GM21737 (cell line): ENCODE data around the gene TRIM56.
"Not testable (repeated sequence)": the region's sequence is repeated elsewhere in the genome, so short reads cannot be mapped to it uniquely, and the experiment has no call there.

Source experiments
- ATAC-seq: cut with Tn5 transposase; IDR thresholded peaks from one replicate; pipeline ENCODE4 v1.9.1; 2021; ENCODE audit warnings: mild to moderate bottlenecking, moderate library complexity; ENCODE audit not compliant: unreplicated experiment

The TRIM56 gene

DNA sequence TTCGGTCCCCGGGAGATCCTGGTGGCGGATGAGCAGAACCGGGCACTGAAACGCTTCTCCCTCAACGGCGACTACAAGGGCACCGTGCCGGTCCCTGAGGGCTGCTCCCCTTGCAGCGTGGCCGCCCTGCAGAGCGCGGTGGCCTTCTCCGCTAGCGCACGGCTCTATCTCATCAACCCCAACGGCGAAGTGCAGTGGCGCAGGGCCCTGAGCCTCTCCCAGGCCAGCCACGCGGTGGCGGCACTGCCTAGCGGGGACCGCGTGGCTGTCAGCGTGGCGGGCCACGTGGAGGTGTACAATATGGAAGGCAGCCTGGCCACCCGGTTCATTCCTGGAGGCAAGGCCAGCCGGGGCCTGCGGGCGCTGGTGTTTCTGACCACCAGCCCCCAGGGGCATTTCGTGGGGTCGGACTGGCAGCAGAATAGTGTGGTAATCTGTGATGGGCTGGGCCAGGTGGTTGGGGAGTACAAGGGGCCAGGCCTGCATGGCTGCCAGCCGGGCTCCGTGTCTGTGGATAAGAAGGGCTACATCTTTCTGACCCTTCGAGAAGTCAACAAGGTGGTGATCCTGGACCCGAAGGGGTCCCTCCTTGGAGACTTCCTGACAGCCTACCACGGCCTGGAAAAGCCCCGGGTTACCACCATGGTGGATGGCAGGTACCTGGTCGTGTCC, 3.7 kb downstream of the TRIM56 start:
- no peak for ATAC-seq

DNA sequence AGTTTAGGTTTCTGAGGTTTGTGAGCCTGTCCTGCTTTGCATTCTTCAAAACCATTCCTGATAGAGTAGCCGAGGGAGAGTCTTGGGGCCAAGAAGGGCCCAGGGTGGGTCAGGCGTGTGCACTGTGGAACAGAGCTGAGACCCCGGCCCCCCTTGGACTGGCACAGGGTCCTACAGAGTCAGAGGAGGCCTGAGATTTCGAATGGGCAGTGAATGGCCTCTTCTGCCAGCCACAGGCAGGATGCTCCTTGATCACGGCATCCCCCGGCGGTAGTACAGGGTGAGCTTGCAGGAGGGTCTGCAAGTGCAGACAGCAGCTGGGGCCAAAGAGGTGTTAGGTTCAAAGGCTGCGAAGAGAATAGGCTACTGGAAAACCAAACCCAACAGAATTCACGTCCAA, 4.6 kb downstream of the TRIM56 start:
- ATAC-seq = no peak

DNA sequence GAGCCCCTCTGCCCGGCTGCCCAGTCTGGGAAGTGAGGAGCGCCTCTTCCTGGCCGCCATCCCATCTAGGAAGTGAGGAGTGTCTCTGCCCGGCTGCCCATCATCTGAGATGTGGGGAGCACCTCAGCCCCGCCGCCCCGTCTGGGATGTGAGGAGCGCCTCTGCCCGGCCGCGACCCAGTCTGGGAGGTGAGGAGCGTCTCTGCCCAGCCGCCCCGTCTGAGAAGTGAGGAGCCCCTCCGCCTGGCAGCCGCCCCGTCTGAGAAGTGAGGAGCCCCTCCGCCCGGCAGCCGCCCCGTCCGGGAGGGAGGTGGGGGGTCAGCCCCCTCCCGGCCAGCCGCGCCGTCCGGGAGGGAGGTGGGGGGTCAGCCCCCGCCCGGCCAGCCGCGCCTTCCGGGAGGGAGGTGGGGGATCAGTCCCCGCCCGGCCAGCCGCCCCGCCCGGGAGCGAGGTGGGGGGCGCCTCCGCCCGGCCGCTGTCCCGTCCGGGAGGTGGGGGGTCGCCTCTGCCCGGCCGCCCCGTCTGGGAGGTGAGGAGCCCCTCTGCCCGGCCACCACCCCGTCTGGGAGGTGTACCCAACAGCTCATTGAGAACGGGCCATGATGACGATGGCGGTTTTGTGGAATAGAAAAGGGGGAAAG, 7.1 kb downstream of the TRIM56 start:
- not testable (repeated sequence) for ATAC-seq

DNA sequence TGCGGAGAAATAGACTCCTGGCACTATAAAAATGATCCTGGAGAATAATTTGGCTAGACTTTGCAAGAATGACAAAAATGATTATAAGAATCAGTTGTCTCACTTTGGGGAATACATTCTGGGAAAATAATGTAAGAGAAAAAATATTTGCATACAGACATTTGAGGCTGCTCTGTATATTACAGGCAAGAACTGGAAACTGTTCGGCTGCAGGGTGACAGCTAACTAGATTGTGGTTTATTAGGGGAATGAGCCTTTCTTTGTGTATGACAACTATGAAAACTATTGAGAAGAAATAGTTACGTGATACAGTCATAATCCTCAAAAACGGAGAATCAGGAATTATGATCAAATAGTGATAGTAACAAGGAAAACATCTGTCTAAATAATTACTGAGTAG, 8.6 kb downstream of the TRIM56 start:
- no peak for ATAC-seq

DNA sequence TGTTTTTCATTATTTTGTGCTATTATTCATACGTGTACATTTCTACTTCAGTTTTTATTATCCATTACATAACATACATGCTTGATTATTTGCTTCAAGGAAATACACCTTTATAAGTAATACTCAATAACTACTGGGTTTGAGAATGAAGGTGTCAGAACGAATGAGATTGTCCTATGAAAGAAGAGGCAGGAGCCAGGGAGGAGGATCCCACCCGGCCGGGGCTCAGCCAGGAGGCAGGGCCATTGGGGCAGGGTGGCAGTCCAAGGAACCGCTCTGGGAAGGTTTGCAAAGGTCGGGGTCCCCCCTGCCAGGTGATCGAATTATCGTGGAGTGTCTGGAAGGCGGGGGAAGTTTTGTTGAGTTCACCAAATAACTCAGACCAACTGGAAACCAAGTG, 9.1 kb downstream of the TRIM56 start:
- no peak for ATAC-seq

DNA sequence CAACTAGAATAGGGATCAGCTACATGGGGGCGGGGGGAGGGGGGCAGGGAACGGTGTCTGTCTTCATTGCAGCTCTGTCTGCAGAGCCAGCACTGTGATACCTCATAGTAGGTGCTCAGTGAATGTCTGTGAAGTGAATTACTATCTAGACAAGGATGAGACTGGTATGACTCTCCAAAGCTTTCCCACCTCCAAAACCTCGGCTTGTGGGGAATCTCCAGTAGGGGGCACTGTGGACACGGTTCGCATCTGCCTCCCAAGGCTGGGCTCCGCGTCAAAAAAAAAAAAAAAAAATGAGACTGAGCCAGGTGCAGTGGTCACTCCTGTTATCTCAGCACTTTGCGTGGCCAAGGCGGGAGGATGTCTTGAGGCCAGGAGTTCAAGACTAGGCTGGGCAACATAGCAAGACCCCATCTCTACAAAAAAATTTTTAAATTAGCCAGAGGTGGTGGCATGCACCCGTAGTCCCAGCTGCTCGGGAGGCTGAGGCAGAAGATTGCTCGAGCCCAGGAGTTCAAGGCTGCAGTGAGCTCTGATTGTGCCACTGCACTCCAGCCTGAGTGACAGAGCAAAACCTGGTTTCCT, 9.6 kb downstream of the TRIM56 start:
- ATAC-seq = no peak

DNA sequence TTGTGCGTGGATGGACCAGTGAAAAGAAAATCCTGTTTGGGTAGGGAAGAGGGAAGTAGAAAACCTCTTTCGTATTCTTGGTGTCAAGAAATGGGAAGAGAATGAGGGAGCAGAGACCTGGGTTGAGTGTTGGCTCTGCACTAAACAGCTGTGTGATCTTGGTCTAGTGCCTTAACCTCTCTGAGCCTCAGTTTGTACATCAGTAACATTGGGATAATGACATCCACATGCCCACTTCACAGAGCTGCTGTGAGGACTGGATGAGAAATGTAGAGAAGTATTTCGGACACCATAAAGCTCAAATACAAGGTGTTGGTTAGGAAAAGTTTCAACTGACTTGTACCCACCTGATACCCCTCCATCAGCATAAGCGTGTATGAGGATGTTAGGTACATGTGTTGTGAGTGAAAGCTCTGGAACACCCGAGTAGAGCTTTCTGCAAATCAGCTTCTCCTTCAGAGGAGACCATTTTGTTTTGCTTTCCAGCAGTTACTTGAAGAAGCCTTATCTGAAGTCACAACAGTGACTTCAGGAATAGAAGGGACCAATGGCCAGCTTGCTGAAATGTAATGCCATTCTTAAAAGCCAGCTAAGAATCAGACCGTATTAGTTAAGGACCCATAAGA, 11.2 kb downstream of the TRIM56 start:
- no peak for ATAC-seq

DNA sequence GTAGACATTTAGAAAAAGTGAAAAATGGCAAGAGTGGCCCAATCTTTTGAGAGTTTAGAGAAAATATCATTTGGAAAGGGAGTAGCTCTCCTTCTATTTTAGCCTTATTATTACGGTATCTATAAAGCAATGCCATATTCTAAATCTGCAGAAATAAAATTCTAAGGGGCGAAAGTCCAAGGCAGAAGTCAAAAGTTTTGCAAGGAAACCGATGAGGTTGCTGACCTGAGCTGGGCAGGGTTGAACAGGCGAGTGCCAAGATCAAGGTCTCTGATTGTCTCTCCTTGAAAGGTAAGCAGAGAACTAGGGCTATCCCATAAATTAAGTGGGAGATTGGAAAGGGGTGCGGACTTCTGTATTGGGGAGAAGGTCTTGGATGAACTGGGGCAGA, 11.7 kb downstream of the TRIM56 start:
- no peak for ATAC-seq

DNA sequence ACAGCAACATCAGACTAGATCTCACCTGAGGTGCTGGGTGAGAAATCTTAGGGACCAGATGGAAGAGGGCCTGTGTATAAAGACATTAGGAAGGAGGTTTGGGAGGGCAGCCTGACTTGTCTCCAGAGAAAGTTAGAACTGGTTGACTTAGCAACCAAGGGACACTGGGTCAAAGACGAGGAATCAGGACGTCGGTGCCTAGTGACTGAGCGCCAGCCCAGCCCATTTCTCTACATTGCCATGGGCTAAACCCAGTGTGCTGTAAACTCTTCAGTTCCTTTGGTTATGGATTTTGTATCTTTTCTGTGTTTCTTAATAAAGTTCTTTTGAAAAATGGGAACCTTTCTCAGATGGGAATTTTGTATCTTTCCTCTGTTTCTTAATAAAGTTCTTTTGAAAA, 12.3 kb downstream of the TRIM56 start:
- no peak for ATAC-seq

DNA sequence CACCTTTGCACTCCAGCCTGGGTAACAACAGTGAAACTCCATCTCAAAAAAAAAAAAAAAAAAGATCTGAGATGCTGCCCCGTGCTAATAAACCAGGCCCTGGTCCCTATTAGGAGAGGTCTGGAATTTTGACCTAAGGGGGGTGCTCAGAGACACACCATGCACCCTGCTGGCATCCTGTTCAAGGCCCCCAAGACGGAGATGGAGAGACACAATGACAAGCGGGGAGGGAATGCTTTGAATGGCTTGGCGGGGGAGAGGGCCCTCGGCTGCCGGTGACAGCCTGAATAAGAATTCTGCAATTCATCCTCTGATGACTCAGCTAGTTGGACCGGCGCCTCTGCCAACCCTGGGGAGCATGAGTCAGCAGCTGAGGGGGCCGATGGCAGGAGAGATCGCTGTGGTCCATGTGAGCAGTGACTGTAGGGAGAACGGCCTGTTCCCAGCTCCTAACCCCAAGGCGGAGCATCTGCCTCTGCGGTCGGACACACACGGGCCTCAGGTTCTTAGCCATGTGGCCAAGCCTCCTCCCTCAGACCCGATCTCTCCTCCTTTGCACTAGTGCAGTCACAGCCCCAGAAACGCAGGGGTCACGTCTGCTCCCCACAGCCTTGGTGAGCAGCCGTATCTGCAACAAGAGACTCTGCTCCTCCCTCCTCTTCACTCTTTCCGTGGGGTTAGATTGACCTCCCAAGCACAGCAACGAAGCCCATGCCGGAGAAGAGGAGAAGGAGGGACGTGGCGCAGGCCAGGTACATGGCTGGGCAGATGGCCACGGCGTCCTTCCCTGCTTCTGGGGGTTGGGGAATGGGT, 14.9 kb downstream of the TRIM56 start:
- ATAC-seq = no peak

DNA sequence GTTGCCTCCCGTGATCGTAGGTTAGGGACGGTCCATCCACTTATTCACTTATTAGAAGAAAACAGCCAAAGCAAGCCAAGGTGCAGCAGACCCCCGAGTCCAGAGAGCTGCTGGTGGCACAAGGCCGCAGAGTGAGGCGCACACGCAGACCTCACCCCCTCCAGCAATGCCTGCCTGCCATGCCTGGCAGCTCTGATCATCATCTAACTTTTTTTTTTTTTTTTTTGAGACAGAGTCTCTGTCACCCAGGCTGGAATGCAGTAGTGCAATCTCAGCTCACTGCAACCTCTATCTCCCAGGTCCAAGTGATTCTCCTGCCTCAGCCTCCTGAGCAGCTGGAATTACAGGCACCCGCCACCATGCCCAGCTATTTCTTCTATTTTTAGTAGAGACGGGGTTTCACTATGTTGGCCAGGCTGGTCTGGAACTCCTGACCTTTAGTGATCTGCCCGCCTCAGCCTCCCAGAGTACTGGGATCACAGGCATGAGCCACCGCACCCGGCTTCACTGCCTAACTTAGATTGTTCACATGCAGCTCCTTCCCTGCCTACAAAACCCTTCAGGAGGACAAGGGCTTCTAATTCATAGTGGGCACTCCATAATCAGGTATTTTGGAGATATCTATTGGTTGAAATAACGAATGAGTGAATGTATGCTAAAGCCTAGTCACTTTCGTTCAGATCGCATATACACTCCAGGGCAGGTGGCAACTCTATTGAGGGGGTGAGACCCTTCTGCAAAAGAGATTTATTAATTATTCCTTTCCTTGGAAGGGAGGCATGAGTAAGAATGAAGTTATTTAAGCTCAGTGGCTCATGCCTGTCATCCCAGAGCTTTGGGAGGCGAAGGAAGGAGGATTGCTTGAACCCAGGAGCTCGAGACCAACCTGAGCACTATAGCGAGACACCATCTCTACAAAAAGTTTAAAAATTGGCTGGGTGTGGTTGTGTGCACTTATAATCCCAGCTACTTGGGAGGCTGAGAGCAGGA, 15.9 kb downstream of the TRIM56 start:
- no peak for ATAC-seq

DNA sequence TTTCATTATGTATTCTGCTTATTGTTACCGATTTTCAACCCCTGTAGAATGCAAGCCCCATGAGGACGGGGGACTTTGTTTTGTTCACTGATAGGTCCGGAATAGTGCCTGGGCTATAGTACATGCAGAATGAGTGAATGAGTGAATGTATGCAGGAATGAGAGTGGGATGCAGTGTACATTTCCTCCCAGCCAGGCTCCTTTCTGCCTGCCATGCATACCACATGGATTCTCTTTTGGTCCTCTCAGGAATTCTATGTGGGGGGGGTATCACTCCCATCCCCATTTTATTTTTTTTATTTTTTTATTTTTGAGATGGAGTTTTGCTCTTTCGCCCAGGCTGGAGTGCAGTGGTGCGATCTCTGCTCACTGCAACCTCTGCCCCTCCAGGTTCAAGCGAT, 16.7 kb downstream of the TRIM56 start:
- ATAC-seq = no peak

DNA sequence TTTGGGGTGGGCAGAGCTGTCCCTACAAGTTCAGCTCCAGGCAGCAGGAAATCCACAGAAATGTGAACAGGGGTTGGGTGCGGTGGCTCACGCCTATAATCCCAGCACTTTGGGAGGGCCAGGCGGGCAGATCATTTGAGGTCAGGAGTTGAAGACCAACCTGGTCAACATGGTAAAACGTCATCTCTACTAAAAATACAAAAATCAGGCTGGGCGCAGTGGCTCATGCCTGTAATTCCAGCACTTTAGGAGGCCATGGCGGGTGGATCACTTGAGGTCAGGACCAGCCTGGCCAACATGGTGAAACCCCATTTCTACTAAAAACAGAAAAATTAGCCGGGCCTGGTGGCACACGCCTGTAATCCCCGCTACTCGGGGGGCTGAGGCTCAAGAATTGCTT, 18.4 kb downstream of the TRIM56 start:
- not testable (repeated sequence) for ATAC-seq

DNA sequence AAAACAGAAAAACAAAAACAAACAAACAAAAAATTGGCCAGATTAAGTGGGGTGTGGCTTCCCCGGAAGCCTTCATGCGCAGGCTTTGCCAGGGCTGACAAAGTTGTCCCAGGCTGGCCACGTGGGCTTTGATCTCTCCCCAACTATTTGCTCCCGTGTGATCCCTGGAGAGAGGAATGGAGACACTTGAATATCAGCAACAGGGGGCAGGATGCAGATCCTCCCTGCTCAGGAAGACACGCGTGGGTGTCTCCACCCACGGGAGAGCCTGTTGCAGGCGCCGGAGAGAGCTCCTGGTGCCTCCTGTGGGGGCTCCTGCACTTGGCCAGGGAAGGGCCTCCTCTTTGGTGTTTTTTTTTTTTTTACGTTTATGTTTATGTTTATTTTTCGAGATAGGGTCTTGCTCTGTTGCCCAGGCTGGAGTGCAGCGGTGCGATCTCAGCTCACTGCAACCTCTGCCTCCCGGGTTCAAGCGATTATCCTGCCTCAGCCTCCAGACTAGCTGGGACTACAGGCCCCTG, 19.0 kb downstream of the TRIM56 start:
- ATAC-seq = no peak

DNA sequence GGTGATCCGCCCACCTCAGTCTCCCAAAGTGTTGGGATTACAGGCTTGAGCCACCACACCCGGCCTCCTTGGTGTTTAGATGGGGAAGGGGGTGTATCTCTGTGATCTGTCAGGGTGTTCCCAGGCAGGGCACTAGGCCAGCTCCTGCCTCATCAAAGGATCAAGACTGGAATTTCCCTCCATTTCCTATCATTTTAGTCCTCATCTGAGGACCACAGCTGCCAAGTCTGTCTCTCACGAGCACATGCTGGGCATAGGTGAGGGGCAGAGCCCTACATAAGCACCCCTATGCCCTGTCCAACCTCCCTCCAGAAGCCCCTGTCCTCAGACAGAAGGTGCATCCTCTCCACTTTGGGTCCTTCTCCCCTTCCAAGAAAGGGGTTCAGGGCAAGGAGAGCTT, 19.5 kb downstream of the TRIM56 start:
- no peak for ATAC-seq

DNA sequence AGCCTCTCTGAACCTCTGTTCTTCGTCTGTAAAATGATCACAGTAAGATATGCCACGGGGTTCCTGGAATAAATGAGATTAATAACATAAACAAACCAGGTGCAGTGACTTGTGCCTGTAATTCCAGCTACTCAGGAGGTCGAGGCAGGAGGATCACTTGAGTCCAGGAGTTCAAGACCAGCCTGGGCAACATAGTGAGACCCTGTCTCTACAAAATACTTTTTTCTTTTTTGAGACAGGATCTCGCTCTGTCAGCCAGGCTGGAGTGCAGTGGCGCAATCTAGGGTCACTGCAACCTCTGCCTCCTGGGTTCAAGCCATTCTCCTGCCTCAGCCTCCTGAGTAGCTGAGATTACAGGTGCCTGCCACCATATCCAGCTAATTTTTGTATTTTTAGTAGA, 20.0 kb downstream of the TRIM56 start:
- not testable (repeated sequence) for ATAC-seq

DNA sequence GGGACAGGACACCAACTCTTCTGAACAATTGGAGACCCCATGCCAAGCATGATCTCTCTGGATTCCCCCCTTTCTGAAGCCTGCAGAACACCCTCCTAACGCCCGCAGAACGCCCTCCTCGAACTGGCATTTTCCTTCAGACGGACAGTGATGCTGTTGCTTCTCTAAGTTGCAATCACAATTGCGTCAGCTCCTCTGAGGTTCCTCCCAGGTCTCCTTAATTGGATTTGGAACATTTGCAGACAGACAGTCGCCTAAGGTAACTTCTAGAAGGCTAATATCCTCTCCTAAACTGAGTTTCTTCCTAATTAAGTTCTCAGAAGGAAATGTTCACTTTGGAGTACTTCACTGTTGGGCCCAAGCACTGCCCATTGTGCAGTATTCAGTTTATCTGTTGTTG, 21.1 kb downstream of the TRIM56 start:
- no peak for ATAC-seq

DNA sequence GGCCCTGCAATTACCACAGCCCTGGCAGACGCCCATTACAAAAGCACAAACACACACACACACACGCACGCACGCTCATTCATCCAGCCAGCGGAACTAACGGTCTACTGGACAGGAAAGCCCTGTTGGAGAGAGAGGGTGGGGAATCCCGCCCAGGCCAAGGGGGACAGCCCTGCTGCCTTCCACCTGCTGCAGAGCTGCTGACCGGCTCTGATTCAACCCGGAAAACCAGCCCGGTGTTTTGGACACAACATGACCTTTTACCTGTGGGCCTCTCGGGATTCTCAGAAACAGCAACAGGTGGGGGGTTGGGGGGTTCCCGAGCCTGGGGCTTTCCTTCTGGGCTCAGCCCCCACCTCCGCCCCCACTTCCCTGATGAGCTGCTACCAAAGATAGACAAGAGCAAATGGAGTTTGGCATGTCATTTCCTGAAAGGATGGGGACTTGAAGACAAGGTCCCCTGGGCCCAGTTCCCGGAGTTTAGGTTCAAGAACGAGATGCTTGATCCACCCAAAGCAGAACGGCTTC, 23.1 kb downstream of the TRIM56 start:
- no peak for ATAC-seq

DNA sequence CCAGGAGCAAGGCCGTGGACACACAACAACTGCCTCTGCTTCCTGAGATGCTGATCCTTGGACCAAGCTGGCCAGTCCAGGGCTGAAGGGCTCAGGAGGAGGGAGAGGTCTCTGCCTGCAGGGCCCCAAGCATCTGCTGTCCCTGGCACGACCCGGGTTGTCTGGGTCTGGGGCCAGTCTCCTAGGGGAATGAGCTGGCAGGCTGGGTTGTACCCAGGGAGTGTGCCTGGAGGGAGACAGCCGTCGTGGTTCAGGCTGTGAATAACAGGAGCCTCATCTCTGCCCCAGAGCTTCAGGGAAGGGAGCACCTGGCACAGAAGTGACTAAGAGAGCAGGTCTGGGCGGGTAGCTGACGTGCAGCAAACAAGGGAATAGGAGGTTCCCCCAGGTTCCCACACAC, 23.7 kb downstream of the TRIM56 start:
- no peak for ATAC-seq

DNA sequence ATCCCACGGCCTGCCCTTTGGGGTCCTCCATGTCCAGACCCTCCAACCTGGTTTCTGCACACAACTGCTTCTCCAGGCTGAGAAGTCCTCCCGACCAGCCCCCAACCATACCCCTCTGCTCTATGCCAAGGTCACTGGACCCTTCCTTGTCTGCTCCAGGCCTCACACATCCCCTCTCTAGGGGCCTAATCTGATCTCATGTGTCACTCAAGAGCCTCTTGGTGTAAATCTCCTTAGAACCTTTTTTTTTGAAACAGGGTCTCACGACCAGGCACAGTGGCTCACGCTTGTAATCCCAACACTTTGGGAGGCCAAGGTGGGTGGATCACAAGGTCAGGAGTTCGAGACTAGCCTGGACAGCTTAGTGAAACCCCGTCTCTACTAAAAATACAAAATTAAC, 24.1 kb downstream of the TRIM56 start:
- ATAC-seq = no peak
